ENCODE measurements around the gene ADGRF1.

Gene ADGRF1

DNA sequence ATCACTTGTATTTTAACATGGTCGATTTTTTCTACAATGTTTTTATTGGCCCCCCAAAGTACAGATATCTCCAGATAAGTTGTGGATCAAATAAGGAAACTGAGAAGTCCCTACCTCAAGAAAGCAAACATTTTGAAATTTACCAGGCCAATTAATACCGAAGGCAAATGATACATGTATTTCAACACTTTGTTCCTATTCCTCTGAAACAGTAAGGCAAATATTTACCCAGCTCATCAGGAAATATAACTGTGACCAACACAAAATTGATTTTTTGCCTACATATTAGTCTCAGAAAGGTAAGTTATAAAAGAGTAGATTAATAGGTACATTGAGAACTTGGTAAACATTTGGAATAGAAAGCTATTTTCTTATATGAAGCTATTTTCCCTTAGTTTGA, 69.1 kb downstream of the ADGRF1 start:
- no peak for DNase-seq

GRCh38 chr6:46972531-46972930, 69.6 kb downstream of the ADGRF1 start:
- no peak for DNase-seq

GRCh38 chr6:46969206-46969605, 72.9 kb downstream of the ADGRF1 start:
- no peak for DNase-seq

- no peak for DNase-seq
Observed at GRCh38 chr6:46967826-46968349, 74.2 kb downstream of the ADGRF1 start.

DNA sequence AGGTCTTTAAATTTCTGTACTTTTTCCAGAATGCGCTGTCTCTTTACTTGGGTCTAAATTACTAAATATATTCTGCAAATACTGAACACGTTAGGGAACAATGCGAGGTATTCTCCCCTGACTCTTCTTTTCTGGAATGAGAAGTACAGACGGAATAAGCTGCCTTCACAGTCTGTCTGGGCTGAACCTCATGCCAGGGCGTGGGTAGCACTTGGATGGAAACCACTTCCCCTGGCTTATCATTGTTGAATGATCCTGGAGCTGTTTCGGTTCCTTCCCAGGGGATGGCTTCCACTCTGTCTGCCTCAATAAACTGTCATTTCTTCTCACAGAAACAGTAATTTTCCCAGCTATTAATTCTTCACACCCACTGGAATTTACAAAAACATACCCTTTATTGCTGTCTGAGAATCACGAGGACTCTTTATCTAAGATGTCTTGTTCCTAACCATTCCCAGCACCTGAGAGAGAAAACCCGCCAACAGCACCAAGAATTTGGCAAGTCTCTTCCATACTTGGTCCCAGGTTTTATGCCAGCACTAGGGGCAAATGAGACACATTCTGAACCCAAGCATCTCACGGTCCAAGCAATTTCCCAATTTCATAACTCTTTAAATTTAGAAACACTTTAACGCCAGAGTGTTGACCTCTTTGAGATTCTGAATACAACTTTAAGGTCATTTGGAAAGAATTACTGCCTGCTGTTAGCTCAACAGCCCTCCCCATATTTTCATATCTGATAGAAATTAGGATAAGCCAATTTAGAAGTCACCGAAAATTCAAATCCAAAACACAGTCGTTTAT, 77.2 kb downstream of the ADGRF1 start:
- DNase-seq, result no peak

DNA sequence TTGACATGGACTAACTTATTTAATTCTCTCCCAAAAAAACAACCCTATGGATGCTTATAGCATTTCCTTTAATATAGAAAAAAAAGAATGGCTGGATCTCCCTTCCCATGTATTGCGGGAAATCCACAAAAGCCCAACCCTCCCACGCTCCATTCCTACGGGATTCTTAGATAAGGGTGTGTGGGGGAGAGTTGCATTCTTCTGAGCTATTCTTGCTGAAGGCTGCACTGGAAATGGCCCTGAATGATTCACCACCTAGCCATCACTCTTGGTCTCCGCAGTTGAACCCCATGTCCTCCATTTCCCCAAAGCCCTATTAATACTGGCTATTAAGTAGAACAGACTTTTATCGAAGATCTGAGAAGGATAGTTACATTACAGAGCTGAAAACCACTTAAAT, 78.5 kb downstream of the ADGRF1 start:
- DNase-seq, result no peak

DNA sequence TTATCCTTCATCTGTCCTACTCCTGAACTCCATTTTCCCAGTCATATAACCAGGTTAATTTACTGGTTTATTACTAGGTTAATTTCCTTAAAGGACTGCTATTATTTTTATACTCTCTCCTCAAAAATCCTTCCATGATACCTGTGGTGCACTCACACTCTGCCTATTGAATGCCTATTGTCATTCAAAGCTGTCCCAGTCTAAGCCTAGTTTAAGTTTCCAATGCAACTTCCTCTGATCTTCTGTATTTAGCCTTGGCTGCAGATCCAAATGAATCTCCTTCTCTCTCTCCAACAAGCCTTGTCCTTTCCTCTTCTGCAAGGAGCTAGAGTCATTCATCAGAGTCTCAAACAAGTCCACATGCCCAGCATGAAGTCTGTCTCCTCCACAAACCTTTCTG, 79.1 kb downstream of the ADGRF1 start:
- DNase-seq, result no peak

GRCh38 chr6:46961711-46962110, 80.4 kb downstream of the ADGRF1 start:
- DNase-seq, result no peak

GRCh38 chr6:46961232-46961631, 80.9 kb downstream of the ADGRF1 start:
- DNase-seq, result no peak

DNA sequence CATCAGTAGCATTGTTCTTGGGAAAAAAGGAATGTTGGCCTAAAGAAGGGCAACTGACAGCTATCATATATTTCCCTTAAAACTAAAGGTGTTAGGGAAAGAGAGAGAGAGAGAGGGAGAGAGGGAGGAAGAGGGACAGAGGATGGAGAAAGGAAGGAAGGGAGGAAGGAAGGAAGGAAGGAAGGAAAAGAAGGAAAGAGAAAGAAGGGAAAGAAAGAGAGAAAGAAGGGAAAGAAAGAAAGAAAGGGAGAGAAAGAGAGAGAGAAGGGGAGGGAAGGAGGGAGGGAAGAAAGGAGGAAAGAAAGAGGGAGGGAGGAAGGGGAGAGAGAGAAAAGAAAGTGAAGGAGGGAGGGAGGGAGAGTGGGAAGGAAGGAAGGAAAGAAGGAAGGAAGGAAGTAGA, 82.7 kb downstream of the ADGRF1 start:
- DNase-seq, result no peak

GRCh38 chr6:46956409-46956808, 85.7 kb downstream of the ADGRF1 start:
- DNase-seq, result no peak

- no peak for DNase-seq
Observed at GRCh38 chr6:46954837-46955451, 87.2 kb downstream of the ADGRF1 start.

DNA sequence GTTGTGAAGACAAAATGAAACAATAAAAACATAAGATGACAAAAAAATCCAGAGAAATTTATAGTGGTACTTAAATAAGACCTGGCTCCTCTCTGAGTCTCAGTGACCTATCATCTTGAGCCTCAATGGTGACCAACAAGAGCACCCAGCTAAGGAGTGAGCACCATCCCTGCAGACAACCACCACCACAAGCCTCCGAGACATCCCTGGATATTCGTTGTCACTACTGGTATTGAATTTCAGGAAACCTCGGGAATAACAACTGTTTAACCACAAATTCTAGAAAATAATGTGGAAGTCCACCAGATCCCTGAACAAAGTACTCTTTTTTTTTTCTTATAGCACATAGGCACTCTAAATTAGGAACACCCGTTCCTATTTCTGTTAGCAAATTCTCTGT, 88.2 kb downstream of the ADGRF1 start:
- no peak for DNase-seq

- DNase-seq, result no peak
Observed at GRCh38 chr6:46949632-46950280, 92.4 kb downstream of the ADGRF1 start.

- no peak for DNase-seq
Observed at GRCh38 chr6:46948699-46949098, 93.4 kb downstream of the ADGRF1 start.

Measured in activated T-cell treated with anti-CD3 and anti-CD28 coated beads, Interleukin-2, amount 50 U/mL, for 1 hour (primary cell).